Measurements from ENCODE around the gene CLIC6.

Gene CLIC6

DNA sequence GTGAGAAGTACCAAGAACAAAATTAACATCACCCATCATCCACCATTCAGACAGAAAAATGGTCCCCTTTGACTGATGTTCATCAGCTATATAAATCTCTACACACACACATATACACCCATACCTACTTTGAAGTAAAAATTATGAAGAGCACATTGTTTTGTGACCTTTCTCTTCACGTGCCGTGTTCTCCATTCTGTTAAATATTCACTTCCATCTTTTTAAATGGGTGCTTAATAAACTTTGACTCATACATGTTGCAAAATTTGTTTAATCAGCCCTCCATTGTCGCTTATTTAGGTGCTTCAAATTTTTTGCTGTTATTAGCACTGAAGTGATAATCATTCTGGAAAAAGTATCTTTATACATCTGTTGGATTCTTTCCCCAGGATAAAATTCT lies 80.1 kb downstream of the CLIC6 start (continued):
- no peak for TF ChIP-seq ZNF670 (tag by site-specific recombination; IDR thresholded peaks at IDR 0.05; ENCODE audit: low read depth)

DNA sequence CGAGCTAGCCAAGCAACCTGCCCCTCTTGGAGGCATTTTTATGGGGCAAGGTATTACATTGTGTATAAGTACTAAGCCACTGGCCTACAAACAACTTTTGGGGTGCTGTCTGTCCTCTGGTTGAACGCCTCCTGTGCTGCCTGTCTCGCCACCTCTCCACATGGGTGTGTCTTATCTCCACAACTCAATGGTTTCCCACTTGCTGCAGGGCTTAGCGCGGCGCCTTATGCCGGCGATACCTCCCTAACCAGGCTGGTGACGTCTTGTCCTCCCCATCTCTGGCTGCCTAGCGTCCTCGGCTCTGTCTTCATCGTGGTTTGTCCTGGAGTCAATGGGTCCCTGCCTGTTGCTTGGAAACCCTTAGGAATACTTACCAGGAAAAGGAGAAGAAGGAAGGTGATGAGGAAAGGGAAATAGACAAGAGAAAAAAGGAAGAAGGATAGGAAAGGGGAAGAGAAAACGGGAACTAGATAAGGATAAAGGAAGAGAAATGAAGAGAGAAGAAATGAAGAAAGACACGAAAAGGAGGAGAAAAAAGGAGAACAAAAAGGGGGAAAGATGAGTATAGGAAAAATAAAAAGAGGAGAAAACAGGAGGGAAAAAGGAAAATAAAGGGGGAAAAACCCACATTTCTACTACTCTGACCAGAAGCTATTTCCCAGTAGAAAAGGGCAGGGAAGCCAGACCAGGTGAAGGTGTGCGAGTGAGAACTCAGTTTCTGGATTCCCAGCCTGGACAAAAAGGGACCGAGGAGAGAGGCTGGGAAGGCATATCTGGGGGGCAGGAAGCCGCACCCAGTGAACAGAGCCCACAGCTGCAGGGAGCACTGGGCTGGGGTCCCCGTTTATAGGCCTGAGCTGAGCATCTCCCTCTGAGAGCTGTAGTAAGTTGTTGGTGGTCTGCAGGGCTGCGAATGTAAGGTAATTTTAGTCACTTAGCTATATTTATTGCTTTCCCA lies 86.2 kb downstream of the CLIC6 start:
- H3K4me1 ChIP-seq (ENCODE audit: control insufficient read depth, insufficient read depth, low read length) = no peaks in the 10 kb centered on the region
- TF ChIP-seq ZNF510 (tag by site-specific recombination; IDR thresholded peaks at IDR 0.05; ENCODE audit: insufficient replicate concordance) (no peak), ZNF670 (tag by site-specific recombination; IDR thresholded peaks at IDR 0.05; ENCODE audit: low read depth) (no peak), YY1 (tag by site-specific recombination; IDR thresholded peaks at IDR 0.05) (no peak), ZNF426 (tag by site-specific recombination; IDR thresholded peaks at IDR 0.05) (no peak), KLF8 (tag by site-specific recombination; IDR thresholded peaks at IDR 0.05) (no peak)
- H3K4me3 ChIP-seq (ENCODE audit: low read depth, low read length) = no peak overlapping the region
- H3K9me3 ChIP-seq (ENCODE audit: control insufficient read depth, insufficient read depth, low read depth, low read length) = no peaks in the 10 kb centered on the region
- CTCF ChIA-PET = interaction anchor here (0.5 to 1.5 kb wide), 5 partner anchors 9 to 71 kb away, joined by 3 to 10 read pairs (median 3); no protein-coding TSS in a partner anchor
- no peaks in the 10 kb centered on the region for H3K36me3 ChIP-seq (ENCODE audit: control insufficient read depth in 2 of 2, insufficient read depth in 1 of 2, low read length in 2 of 2)
- H3K27ac ChIP-seq (ENCODE audit: extremely low read depth, low read depth, low read length) = no peak overlapping the region
- POLR2A ChIA-PET = no interaction called here

DNA sequence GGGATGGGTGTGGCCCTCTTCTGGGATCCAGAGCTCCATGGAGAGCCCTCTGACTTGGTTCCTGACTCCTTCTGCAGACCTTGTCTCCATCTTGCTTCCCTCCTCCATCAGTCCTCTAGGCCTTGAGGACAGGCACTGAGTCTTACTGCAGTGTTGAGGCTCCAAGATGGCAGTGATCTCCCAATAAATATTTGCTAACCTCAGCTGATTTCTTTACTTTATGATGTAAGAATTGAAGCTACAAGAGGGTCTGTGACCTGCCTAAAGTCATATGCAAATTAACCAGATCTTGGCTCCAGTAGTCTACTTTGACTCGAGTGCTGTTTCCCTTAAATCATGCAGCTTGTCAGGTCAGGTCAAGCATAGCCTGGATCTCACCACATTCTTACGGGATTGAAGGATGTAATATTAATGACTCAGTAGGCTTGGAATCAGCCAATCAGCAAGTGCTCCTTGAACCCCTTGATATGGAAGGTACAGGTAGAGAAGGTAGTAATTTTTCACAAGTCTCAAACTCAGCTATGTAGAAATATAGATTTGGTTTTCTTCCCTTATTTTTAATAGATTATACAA lies 93.0 kb downstream of the CLIC6 start:
- CTCF ChIA-PET = interaction anchor here (0.6 to 2.5 kb wide), 5 partner anchors 9 to 675 kb away, joined by 3 to 9 read pairs (median 4); no protein-coding TSS in a partner anchor
- POLR2A ChIA-PET = interaction anchor here (1.0 kb wide), 1 partner anchor 126 kb away, joined by 4 read pairs; no protein-coding TSS in a partner anchor
- no peak for TF ChIP-seq ZNF302 (tag by site-specific recombination; IDR thresholded peaks at IDR 0.05; ENCODE audit: low read depth)
- no peak for TF ChIP-seq ZNF416 (tag by site-specific recombination; IDR thresholded peaks at IDR 0.05)
- no peak for TF ChIP-seq KLF8 (tag by site-specific recombination; IDR thresholded peaks at IDR 0.05)
- TF ChIP-seq ZNF175 (tag by site-specific recombination; IDR thresholded peaks at IDR 0.05) = no peak
- TF ChIP-seq IKZF3 (tag by site-specific recombination; IDR thresholded peaks at IDR 0.05) = no peak
- TF ChIP-seq MYNN (tag by site-specific recombination; IDR thresholded peaks at IDR 0.05; ENCODE audit: borderline replicate concordance) = no peak
- no peak for TF ChIP-seq ZIC2 (tag by site-specific recombination; IDR thresholded peaks at IDR 0.05)
- TF ChIP-seq ZBTB21 (tag by site-specific recombination; IDR thresholded peaks at IDR 0.05) = no peak
- TF ChIP-seq ZNF292 (tag by site-specific recombination; IDR thresholded peaks at IDR 0.05; ENCODE audit: borderline replicate concordance, low read depth) = no peak
- TF ChIP-seq BCL11A (tag by site-specific recombination; IDR thresholded peaks at IDR 0.05; ENCODE audit: low read depth) = no peak
- no peak for TF ChIP-seq ZNF791 (tag by site-specific recombination; IDR thresholded peaks at IDR 0.05)
- no peak for TF ChIP-seq ZNF311 (tag by site-specific recombination; IDR thresholded peaks at IDR 0.05; ENCODE audit: borderline replicate concordance)
- Histone ChIP-seq H3K9me3 (ENCODE audit: control insufficient read depth, insufficient read depth, low read depth, low read length) (no peaks in the 10 kb centered on the region), H3K27ac (ENCODE audit: extremely low read depth, low read depth, low read length) (no peak overlapping the region), H3K36me3 (ENCODE audit: control insufficient read depth in 2 of 2, insufficient read depth in 1 of 2, low read length in 2 of 2) (no peaks in the 10 kb centered on the region), H3K4me1 (ENCODE audit: control insufficient read depth, insufficient read depth, low read length) (no peaks in the 10 kb centered on the region), H3K4me3 (ENCODE audit: low read depth, low read length) (no peak overlapping the region)

GRCh38 chr21:34762786-34763185 lies 94.0 kb downstream of the CLIC6 start:
- ChIA-PET CTCF (interaction anchor here (0.6 to 2.5 kb wide), 4 partner anchors 8 to 119 kb away, joined by 3 to 9 read pairs (median 5); no protein-coding TSS in a partner anchor), POLR2A (no interaction called here)
- Histone ChIP-seq H3K27ac (ENCODE audit: extremely low read depth, low read depth, low read length) (no peak overlapping the region), H3K4me1 (ENCODE audit: control insufficient read depth, insufficient read depth, low read length) (no peaks in the 10 kb centered on the region), H3K36me3 (ENCODE audit: control insufficient read depth in 2 of 2, insufficient read depth in 1 of 2, low read length in 2 of 2) (no peaks in the 10 kb centered on the region), H3K4me3 (ENCODE audit: low read depth, low read length) (no peak overlapping the region), H3K9me3 (ENCODE audit: control insufficient read depth, insufficient read depth, low read depth, low read length) (no peaks in the 10 kb centered on the region)
- no peak for TF ChIP-seq ZNF114 (tag by site-specific recombination; IDR thresholded peaks at IDR 0.05)
- no peak for TF ChIP-seq ZNF791 (tag by site-specific recombination; IDR thresholded peaks at IDR 0.05)
- TF ChIP-seq ZNF37A (tag by site-specific recombination; IDR thresholded peaks at IDR 0.05) = no peak
- TF ChIP-seq MZF1 (tag by site-specific recombination; IDR thresholded peaks at IDR 0.05; ENCODE audit: borderline replicate concordance) = no peak
- no peak for TF ChIP-seq ZFP3 (tag by site-specific recombination; IDR thresholded peaks at IDR 0.05; ENCODE audit: low read depth)
- TF ChIP-seq ZNF580 (tag by site-specific recombination; IDR thresholded peaks at IDR 0.05) = no peak
- TF ChIP-seq ZNF514 (tag by site-specific recombination; IDR thresholded peaks at IDR 0.05) = no peak
- TF ChIP-seq TRIM28 (IDR thresholded peaks at IDR 0.05; ENCODE audit: borderline replicate concordance, low read length) = no peak
- no peak for TF ChIP-seq ZBTB8A (tag by site-specific recombination; IDR thresholded peaks at IDR 0.05)
- no peak for TF ChIP-seq ZNF138 (tag by site-specific recombination; IDR thresholded peaks at IDR 0.05; ENCODE audit: borderline replicate concordance)

All from HEK293 (cell line).